Measurements from ENCODE around the gene ADAM22. TPM values are rescaled to one million over a fixed set of nuclear protein-coding genes. Genes with fewer than 3 reads are reported as not detected.

The ADAM22 gene, protein sequence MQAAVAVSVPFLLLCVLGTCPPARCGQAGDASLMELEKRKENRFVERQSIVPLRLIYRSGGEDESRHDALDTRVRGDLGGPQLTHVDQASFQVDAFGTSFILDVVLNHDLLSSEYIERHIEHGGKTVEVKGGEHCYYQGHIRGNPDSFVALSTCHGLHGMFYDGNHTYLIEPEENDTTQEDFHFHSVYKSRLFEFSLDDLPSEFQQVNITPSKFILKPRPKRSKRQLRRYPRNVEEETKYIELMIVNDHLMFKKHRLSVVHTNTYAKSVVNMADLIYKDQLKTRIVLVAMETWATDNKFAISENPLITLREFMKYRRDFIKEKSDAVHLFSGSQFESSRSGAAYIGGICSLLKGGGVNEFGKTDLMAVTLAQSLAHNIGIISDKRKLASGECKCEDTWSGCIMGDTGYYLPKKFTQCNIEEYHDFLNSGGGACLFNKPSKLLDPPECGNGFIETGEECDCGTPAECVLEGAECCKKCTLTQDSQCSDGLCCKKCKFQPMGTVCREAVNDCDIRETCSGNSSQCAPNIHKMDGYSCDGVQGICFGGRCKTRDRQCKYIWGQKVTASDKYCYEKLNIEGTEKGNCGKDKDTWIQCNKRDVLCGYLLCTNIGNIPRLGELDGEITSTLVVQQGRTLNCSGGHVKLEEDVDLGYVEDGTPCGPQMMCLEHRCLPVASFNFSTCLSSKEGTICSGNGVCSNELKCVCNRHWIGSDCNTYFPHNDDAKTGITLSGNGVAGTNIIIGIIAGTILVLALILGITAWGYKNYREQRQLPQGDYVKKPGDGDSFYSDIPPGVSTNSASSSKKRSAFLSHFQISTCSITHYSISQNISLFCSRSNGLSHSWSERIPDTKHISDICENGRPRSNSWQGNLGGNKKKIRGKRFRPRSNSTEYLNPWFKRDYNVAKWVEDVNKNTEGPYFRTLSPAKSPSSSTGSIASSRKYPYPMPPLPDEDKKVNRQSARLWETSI
- total RNA-seq (2014; rRNA removed; shearing (Covaris generic)) (0.54 TPM in 1 of 2 replicates, not detected in the other), polyA plus RNA-seq (2016; fragmentation: Nextera tagmentation; extraction: Ambion mirVana) (0.09 TPM in 1 of 2 replicates, not detected in the other)

DNA sequence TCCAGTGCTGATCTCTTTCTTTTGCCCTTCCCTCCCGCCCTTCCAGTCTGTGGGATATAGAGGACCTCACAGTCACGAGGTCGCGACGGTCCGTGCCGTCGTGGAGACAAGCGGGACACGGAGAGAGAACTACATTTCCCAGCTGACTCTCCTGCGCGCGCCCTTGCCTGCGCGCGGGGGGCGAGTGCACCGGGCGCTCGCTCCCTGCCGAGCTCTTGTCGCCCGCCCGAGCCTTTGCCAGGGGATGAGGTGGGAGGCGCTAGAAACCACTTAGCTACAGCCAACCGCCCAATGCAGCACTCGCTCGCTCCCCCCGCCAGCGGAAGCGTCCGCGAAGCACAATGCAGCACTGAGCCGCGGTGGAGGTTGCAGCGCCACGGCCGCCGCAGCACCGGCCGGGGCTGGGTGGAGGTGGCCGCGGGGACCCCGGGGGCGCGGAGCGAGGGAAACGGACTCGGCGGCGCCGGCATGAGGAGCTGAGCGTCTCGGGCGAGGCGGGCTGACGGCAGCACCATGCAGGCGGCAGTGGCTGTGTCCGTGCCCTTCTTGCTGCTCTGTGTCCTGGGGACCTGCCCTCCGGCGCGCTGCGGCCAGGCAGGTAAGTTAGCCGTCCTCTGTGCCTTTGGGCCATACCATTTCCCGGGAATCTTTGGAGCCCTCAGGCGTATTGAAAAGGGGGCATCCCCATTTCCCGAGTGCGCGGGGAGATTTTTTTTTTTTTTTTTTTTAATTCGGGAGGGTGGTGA lies at the start of gene ADAM22:
Gene ADAM22 (plus strand): TSS at position 299 of the 746 bp plus-strand sequence. CDS start 215 bp downstream, at position 514.
- H3F3A ChIP-seq (ENCODE audit: insufficient read depth) = no peaks in the 10 kb centered on the region
- peak within 1 kb of the TSS; percentile 76 for H3K4me3 ChIP-seq
- no peaks in the 10 kb centered on the region for H3K36me3 ChIP-seq (ENCODE audit: low read depth)
- H3K4me1 ChIP-seq (ENCODE audit: insufficient read depth) = no peaks in the 10 kb centered on the region
- H4K20me1 ChIP-seq (ENCODE audit: insufficient read depth) = no peaks in the 10 kb centered on the region
- DNase-seq = peak; percentile 78
- peak within 1 kb of the TSS; percentile 96 for H3K4me2 ChIP-seq (ENCODE audit: unreplicated experiment)
- no peaks in the 10 kb centered on the region for H3K79me2 ChIP-seq (ENCODE audit: insufficient read depth)
- peak within 1 kb of the TSS; percentile 80 for H2AFZ ChIP-seq
- peaks cover 15% of the 10 kb centered on the region; the same call in 1 of the 2 replicates for H3K27me3 ChIP-seq (replicated peaks; ENCODE audit: insufficient read depth)
- in situ Hi-C loops (cut with MboI) = no loop called here
- H3K9me3 ChIP-seq (ENCODE audit: low read depth) = no peaks in the 10 kb centered on the region
- TF ChIP-seq EZH2 (IDR thresholded peaks at IDR 0.05; ENCODE audit: insufficient read depth, poor library complexity, severe bottlenecking) = no peak
- TF ChIP-seq EZH2phosphoT487 (IDR thresholded peaks at IDR 0.05; ENCODE audit: insufficient read depth, low read depth) = no peak
- no peak within 1 kb of the TSS for H3K9ac ChIP-seq
- WGBS, 2 experiments (ENCODE audit: low coverage in 1 of 2, low lambda C conversion rate in 2 of 2, missing lambda C conversion rate in 2 of 2) = 2% methylated on average over 58 to 69 of the region's 70 CpGs
- H3K9me2 ChIP-seq (ENCODE audit: insufficient read depth) = no peaks in the 10 kb centered on the region
- no peak within 1 kb of the TSS for H3K27ac ChIP-seq

- DNase-seq = no peak
- Histone ChIP-seq H3K4me1 (ENCODE audit: insufficient read depth) (no peaks in the 10 kb centered on the region), H3K79me2 (ENCODE audit: insufficient read depth) (peaks cover 48% of the 10 kb centered on the region), H4K20me1 (ENCODE audit: insufficient read depth) (no peaks in the 10 kb centered on the region), H3F3A (ENCODE audit: insufficient read depth) (no peaks in the 10 kb centered on the region), H3K9me2 (ENCODE audit: insufficient read depth) (no peaks in the 10 kb centered on the region), H3K4me3 (no peak overlapping the region), H2AFZ (no peak overlapping the region), H3K27me3 (replicated peaks; ENCODE audit: insufficient read depth) (no peaks in the 10 kb centered on the region), H3K36me3 (ENCODE audit: low read depth) (peaks cover 7% of the 10 kb centered on the region; the same call in 1 of the 2 replicates), H3K9ac (no peak overlapping the region), H3K27ac (no peak overlapping the region), H3K9me3 (ENCODE audit: low read depth) (no peaks in the 10 kb centered on the region), H3K4me2 (ENCODE audit: unreplicated experiment) (no peak overlapping the region)
- TF ChIP-seq EZH2 (IDR thresholded peaks at IDR 0.05; ENCODE audit: insufficient read depth, poor library complexity, severe bottlenecking) = no peak
- no peak for TF ChIP-seq EZH2phosphoT487 (IDR thresholded peaks at IDR 0.05; ENCODE audit: insufficient read depth, low read depth)
- WGBS, 2 experiments (ENCODE audit: low coverage in 1 of 2, low lambda C conversion rate in 2 of 2, missing lambda C conversion rate in 2 of 2) = 94 to 97% methylated on average over 2 of the region's 2 CpGs
- in situ Hi-C loops (cut with MboI) = no loop called here
These were observed 49.0 kb upstream of the ADAM22 start for GRCh38 chr7:87885018-87885417.

DNA sequence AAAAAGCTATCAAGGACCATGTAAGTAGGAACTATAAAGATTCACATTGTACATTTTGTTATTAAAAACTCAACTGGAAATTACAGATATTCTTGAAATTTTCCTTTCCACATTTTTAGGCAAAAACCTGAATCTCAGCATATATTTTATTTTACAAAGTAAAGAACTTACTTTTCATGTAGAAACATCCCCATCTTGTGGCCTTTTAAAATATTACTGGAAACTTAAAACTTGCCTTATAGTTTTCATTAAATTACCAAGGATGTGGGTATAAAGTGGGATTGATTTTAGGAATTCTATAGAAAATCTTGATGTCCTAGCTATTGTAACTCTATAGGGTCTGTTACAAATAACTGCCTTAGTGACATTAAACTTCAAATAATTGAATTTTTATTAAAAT lies 47.2 kb upstream of the ADAM22 start:
- Histone ChIP-seq H3K27me3 (replicated peaks; ENCODE audit: insufficient read depth) (no peaks in the 10 kb centered on the region), H3K9me3 (ENCODE audit: low read depth) (no peaks in the 10 kb centered on the region), H3K9me2 (ENCODE audit: insufficient read depth) (no peaks in the 10 kb centered on the region), H3K4me3 (no peak overlapping the region), H3K36me3 (ENCODE audit: low read depth) (peaks cover 4% of the 10 kb centered on the region; the same call in 1 of the 2 replicates), H3K9ac (no peak overlapping the region), H3K79me2 (ENCODE audit: insufficient read depth) (peaks cover 42% of the 10 kb centered on the region), H3F3A (ENCODE audit: insufficient read depth) (no peaks in the 10 kb centered on the region), H4K20me1 (ENCODE audit: insufficient read depth) (no peaks in the 10 kb centered on the region), H2AFZ (no peak overlapping the region), H3K27ac (no peak overlapping the region), H3K4me2 (ENCODE audit: unreplicated experiment) (no peak overlapping the region), H3K4me1 (ENCODE audit: insufficient read depth) (no peaks in the 10 kb centered on the region)
- TF ChIP-seq EZH2phosphoT487 (IDR thresholded peaks at IDR 0.05; ENCODE audit: insufficient read depth, low read depth) (no peak), EZH2 (IDR thresholded peaks at IDR 0.05; ENCODE audit: insufficient read depth, poor library complexity, severe bottlenecking) (no peak)
- in situ Hi-C loops (cut with MboI) = no loop called here
- DNase-seq = peak; percentile 58

GRCh38 chr7:87895363-87895762 lies 38.7 kb upstream of the ADAM22 start:
- no peak for DNase-seq
- H2AFZ ChIP-seq = no peak overlapping the region
- H4K20me1 ChIP-seq (ENCODE audit: insufficient read depth) = no peaks in the 10 kb centered on the region
- H3K9ac ChIP-seq = no peak overlapping the region
- in situ Hi-C loops (cut with MboI) = no loop called here
- H3K27me3 ChIP-seq (replicated peaks; ENCODE audit: insufficient read depth) = no peaks in the 10 kb centered on the region
- peaks cover 39% of the 10 kb centered on the region for H3K79me2 ChIP-seq (ENCODE audit: insufficient read depth)
- H3K9me3 ChIP-seq (ENCODE audit: low read depth) = no peaks in the 10 kb centered on the region
- H3K9me2 ChIP-seq (ENCODE audit: insufficient read depth) = no peaks in the 10 kb centered on the region
- H3K36me3 ChIP-seq (ENCODE audit: low read depth) = peaks cover 5% of the 10 kb centered on the region
- TF ChIP-seq EZH2 (IDR thresholded peaks at IDR 0.05; ENCODE audit: insufficient read depth, poor library complexity, severe bottlenecking) (no peak), EZH2phosphoT487 (IDR thresholded peaks at IDR 0.05; ENCODE audit: insufficient read depth, low read depth) (no peak)
- no peak overlapping the region for H3K4me3 ChIP-seq
- 97 to 100% methylated on average over 2 of the region's 2 CpGs for whole genome bisulfite sequencing, 2 experiments (ENCODE audit: low coverage in 1 of 2, low lambda C conversion rate in 2 of 2, missing lambda C conversion rate in 2 of 2)
- no peaks in the 10 kb centered on the region for H3K4me1 ChIP-seq (ENCODE audit: insufficient read depth)
- no peak overlapping the region for H3K27ac ChIP-seq
- no peaks in the 10 kb centered on the region for H3F3A ChIP-seq (ENCODE audit: insufficient read depth)
- H3K4me2 ChIP-seq (ENCODE audit: unreplicated experiment) = no peak overlapping the region

Measured in GM23248 (cell line).